OCI-M2 (cell line): Measurements from ENCODE around the gene GPR50.

Experiments
- DNase-seq: peaks from one replicate; lab custom pipeline; 2025; ENCODE audit not compliant: unreplicated experiment; lab: John Stamatoyannopoulos, UW

Gene GPR50

DNA sequence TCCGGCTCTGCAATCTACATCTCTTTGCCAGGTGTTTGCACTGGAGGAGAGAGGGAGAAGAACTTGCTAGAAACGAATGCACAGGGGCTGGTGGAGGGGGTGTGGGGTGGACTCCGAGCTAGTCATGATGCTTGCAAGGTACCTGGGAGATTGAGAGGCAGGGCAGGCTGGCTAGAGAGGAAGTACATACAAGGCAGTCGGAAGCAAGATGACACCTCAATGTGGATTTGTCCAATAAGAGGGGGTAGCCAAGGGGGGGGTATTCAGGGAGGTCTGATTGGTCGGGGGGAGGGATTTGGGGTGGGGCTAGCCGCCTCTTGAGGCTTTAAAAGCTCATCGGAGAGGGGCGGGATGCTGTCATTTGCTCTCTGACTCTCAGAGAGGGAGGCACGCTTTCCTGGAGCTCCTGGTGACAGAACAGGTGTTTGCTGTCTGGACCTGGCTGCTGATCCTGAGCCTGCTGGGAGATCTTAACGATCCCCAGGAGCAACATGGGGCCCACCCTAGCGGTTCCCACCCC, at the start of gene GPR50:
Gene GPR50 (plus strand): TSS at position 354 of the 520 bp plus-strand sequence. CDS start 138 bp downstream, at position 492.
- no peak for DNase-seq

DNA sequence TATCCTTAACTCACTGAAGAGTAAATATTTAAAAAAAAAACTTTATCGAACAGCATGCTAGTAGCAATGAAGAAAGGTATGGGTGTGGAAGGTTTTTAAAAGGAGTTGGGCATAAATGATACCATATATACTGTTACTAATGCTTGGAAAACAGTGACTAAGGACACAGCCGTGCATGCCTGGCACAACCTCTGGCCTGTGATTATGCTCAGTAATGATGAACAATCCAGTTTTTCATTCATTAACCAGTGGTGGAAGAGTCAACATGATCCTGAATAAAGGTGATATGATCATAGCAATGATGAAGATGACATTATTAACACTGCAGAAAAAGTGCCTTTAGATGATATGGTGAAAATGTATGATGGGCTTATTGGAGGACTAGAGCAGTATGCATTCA, 43.9 kb upstream of the GPR50 start:
- no peak for DNase-seq

DNA sequence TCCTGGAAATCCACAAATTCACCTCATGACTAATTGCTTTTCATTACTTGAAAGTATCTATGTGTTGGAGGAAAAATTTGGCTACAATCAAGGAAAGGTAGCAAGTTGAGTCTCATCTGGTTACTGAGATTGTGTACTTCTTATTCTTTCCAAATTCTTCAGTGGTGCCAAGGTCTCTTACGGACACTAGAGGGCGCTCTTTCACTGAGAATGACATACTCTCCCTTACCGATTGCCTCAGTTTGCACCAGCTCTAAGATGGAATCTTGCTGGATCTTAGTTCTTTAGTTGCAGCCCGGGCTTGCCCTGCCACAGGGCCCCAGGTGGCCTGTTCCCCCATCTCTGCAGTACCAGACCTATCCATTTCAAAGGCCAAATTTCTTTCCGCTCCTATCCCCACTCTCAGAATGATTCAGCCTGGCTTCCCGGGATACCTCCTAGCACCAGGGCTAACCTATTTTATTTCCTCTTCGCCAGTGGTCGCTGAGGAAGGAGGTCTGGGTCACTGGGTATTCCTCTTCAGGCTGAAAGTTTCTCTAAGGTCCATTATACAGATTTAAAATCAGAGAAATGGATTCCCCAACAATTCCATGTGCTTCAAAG, 24.6 kb upstream of the GPR50 start:
- no peak for DNase-seq

DNA sequence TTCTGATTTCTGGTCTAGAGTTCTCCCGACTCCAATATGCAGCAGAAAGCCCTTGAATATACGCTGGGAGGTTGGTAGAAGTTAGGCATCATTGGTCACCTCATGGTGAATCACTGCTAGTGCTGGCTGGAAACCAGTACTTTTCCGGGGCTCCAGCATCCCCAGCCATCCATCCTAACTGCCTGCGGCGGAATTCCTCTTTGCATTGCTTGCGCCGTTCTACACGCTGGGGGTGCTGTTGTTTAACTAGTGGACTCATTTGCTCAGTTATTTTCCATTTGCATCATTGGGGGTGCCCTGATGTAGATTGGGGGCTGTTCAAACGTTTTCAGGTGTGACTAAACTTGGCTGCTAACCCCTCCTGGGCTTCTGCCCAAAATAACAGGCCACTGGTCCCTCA, 23.3 kb upstream of the GPR50 start:
- no peak for DNase-seq

DNA sequence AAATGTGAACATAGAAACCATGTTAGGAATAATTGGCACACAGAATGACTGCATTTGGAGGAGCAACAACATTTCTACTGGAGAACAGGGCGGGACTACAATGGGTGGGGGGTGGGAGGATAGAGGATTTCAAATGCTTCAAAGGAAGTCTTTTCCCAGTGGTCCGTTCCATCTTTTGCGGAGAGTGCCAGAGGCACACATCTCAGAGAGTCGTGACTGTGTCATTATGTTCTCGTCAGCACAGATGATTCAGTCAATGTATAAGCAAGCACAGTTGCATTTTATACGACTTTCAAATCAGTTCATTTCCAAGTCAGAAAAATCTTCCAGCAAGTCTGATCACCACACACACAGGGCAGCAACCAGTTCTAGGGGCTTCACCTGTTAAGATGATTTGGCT, 22.7 kb upstream of the GPR50 start:
- DNase-seq = no peak

DNA sequence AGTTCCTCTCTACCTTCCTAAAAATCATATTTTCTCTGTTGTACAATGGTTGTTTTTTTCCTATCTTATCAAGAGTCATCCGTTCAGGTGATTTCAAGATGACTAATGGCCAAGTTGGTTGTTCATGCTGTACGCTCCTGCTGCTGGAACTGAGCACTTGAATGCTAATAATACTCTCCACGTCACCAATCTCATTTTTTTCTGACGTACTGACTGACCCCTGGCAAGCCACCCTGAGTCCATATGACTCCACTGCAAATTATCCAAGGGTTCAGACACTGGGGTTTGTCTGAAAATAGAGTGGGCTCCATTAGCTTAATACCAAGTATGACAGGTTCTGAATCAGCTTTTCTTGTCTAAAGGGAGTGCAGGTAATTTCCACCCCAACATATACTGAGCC, 21.1 kb upstream of the GPR50 start:
- DNase-seq = no peak

DNA sequence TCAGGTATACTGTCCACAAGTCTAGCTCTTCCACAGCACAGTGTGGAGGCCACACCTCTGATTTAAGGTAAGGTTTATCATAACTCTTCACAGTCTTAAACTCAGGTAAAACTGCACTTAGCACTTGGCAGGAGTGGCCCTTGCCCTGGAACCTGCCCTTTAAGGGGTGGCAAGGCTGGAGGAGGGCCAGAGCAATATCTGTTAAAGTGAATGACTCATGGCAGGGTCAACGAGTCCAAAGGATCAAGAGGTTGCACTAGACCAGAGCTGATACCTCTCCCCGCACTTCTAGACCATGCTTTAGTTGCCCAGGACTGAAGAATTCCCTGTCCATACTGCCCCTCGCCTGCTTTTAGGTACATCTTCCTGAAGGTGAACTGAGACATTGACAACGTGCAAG, 14.7 kb upstream of the GPR50 start:
- DNase-seq = no peak

DNA sequence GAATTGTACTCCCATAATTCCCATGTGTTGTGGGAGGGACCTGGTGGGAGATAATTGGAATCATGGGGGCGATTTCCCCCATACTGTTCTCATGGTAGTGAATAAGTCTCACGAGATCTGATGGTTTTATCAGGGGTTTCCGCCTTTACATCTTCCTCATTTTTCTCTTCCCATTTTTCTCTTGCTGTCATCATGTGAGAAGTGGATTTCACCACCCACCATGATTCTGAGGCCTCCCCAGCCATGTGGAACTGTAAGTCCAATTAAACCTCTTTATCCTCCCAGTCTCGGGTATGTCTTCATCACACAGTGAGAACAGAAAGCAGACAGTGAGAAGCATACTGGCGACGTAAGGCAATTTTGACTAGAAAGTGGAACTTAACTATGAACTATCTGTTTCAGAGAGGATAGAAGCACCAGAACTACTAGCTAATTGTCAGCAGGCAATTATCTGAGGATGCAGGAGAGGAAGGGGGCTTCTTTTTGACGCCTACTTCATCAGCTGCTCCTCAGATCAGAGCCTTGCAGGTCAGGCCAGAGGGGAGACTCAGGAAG, 8.5 kb upstream of the GPR50 start:
- DNase-seq = no peak

DNA sequence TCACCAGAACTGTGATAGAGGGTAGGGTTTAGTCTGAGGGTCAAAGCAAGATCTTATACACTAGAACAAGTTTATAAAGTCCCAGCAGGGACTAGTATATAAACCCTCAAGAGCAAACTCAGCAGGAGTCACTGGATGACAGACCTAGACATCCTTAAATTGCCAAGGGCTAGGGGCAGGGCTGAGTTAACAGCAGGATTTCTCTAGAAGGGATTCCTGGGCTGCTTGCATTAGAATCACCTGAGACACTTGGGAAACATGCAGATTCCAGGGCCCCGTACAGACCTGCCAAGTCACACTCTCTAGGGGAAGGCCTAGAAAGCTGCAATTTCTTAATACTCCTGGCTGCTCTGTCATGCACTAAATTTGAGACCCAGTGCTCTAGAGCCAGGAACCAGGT, 6.6 kb upstream of the GPR50 start:
- DNase-seq = no peak

DNA sequence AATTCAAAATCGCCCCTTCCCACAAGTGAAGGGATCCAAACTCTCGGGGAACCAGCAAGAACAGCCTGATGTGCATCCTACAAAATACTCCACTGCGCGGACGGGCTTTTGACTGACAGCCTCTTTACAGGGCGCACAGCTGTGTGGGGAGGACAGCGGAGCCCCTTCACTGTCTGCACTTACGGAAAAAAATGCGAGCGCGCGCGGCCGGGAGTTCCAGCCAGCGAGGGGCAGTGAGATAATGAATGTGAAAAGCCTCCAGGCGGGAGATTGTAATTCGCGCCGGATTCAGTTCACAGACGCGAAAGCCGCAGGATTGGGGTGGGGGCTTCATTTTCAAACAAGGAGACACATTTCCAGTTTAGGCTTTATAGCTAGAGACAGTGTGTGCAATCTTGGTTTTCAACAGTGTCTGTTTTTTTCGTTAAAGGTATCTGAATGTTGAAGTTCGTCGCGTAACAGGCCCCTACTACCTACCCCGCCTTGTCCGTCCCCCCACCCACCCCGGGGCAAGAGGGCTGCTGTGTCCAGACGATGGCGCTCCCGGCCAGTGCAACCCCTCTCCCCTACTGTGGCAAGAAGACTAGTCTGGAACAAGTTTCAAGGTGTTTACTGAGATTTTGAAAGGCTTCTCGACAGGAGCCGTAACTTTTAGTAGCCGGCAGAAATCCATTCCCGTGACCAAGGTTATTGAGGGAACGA, 1.7 kb upstream of the GPR50 start:
- DNase-seq = no peak

DNA sequence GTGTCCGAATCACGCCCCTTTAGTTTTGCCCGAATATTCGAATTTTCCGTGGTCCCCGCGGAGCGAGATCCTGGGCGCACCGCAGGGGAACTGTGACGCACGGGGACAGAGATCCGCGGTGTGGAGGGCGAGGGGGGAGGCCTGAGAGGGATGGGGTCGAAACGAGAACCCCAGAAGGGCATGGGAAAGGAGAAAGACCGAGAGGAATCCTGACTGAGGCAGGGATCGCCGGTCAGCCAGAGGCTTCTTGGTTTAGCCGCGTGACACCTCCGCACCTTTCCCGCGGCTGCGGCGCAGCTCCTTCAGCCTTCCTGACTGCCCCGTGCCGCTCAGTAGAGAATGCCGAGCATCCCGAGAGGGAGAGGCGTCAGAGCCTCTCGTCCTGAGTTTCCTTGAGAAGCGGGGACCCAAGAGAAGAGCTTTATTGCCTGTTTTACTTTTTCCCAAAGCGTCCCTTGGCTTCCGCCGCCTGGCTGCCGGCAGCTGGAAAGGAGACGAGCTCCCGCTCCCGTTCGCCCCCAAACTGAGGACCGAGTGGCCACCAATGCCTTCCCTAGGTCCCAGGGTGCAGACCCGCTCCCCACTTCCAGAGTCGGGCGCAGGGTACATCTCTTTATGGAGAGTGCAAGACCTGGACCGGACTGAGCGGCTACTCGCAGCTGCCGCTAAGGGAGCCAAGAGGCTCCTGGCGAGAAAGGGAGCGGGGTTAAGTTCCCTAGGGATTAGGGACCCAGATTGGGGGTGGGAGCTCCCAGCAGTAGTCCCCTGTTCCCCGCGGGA, 911 bp upstream of the GPR50 start:
- no peak for DNase-seq

DNA sequence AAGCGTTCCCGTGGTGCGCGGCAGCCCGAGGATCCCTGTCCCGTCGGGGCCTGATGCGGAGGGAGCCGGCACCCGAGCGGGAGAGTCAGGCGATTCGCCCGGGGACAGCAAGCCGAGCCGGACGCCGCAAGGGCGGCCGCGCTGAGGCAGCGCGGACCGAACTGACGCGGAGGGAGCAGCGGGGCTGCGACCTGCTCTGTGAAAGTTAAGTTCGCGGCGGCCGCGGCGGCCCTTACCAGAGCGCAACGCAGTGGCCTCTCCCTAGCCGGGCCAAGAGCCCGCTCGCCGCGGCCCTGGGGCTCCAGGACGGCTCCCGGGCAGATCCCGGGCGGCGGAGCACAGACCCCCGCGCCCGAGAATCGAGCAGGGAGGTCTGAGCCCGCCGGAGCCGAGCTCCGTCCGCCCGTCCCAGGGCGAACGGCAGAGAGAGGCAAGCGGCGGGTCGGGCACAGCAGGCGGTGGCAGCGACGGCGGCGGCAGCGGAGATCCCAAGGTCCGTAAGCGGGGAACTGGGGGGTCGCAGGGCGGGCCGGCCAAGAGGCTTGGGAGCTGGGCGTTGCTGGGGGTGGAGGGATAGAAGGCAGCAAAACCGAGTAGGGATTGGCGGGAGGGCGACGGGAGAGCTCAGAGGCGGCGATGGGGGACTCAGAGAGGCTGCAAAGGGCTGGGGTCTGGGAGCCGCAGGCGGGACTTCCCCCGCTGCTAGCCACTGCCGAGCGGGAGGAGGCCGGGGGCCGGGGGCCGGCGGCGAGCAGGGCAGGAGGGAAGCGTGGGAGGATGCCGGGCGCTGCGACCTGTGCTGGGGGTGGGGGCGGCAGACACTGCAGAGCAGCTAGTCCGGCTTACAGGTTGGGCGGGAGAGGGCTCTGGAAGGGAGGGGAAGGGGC, 1.0 kb downstream of the GPR50 start:
- DNase-seq = no peak

DNA sequence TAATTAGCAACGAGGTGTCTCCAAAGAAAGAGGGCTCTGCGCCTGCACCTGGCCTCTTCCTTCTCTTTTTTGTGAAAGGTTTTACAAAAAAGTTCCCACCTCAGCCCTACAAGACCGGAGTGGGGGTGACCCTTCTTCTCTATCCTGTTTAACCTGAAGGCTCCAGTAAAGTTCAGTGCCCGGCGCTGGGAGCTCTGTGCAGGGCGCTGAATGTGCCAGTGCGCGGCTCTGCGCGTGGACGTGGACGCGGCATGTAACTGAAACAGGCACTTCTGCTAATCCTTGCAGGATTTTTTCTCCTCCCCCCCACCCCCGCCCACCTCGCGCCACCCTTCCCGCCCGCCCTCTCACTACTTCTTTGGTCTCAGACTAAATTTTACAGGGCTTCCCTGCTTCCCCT, 2.4 kb downstream of the GPR50 start:
- DNase-seq = no peak

DNA sequence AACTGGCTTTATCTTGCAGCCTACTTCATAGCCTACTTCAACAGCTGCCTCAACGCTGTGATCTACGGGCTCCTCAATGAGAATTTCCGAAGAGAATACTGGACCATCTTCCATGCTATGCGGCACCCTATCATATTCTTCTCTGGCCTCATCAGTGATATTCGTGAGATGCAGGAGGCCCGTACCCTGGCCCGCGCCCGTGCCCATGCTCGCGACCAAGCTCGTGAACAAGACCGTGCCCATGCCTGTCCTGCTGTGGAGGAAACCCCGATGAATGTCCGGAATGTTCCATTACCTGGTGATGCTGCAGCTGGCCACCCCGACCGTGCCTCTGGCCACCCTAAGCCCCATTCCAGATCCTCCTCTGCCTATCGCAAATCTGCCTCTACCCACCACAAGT, 4.0 kb downstream of the GPR50 start:
- no peak for DNase-seq

DNA sequence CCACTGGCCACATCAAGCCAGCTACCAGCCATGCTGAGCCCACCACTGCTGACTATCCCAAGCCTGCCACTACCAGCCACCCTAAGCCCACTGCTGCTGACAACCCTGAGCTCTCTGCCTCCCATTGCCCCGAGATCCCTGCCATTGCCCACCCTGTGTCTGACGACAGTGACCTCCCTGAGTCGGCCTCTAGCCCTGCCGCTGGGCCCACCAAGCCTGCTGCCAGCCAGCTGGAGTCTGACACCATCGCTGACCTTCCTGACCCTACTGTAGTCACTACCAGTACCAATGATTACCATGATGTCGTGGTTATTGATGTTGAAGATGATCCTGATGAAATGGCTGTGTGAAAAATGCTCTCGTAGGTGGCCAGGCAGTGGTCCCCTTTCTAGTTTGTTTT, 4.7 kb downstream of the GPR50 start:
- DNase-seq = no peak

DNA sequence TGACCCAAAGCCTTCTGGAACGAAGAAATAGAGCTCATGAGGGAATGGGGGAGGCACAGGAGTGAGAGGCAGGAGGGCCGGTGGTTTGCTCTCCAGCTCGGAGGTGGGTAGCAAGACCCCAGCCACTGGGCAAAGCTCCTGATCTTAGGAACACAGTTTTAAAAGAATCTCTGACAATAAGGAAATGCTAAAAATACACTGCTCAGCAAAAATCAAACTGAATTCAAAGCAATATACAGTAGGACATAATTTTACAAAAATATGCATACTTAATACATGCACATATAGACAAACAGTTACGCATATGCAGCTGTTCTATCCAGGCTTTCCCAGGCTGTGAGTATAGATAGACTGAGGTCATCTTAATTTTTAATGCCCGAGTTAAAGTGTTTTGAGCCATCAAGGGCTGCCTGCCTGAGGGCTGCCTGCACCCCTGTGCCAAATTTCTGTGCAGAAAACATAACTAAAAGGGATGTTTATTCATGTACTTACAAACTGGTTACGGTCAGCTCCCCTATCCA, 6.9 kb downstream of the GPR50 start:
- DNase-seq = no peak

DNA sequence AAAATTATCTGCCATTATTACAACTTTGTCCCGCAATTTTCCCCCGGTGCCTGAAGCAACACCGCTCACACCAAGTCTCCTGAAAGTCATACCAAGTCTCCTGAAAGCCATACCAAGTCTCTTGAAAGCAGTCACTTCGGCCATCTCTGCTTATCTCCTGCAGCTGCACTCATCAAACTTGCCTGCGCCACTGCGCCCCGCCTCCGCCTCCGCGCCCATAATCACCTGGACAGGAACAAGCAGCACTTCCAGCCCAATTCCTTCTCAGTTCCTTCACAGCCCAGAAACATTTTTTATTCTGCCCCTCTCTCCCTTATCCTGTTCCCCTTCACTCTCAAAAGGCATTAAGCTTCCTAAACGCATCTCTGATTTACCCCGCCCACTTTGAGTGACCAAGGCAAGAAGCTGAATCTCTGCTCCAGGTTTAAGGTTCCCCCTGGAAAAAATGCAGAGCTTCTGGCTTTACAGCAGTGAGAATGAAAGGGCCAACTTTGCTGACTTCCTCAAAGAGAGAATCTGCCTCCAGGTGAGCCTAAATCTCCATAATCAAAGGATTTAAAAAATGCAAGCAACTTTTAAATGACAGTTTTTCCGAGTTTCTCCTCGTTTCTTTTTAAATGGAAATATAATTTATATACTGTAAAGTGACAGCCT, 7.7 kb downstream of the GPR50 start:
- no peak for DNase-seq

DNA sequence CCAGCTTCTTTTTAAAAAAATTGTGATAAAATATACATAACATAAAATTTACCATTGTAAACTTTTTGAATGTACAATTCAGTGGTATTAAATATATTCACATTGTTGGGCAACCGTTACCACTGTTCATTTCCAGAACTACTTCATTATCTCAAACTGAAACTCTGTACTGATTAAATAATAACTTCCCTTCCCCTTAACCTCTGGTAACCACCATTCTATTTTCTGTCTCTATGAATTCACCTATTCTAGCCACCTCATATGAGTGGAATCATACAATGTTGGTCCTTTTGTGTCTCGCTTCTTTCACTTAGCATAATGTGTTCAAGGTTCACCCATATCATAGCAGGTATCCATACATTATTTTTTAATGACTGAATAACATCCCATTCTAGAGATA, 8.3 kb downstream of the GPR50 start:
- no peak for DNase-seq

DNA sequence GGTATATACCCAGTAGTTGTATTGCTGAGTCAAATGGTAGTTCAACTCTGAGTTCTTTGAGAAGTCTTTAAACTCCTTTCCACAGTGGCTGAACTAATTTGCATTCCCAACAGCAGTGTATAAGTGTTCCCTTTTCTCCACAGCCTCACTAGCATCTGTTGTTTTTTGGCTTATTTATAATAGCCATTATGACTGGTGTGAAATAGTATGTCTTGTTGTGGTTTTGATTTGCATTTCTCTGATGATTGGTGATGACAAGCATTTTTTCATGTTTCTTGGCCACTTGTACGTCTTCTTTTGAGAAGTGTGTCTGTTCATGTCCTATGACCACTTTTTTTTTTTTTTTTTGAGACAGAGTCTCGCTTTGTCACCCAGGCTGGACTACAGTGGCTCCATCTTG, 30.5 kb downstream of the GPR50 start:
- DNase-seq = no peak

DNA sequence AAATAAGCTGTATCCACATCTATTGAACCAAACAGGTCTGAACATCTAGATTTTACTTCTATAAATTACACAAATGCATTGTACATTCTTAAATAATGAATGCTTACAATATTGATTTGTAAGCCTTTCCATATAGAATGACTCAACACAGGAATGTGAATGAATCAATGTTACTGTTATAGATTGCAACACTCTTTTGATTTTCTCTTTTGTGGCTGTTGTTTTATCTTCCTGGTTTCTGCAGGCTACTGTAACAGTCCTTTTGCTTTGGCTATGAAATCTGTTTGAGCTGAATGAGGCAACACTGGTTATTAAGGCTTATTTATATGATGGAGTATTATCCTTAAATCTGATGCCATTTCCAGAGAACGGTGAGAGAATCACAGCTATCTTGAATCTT, 49.5 kb downstream of the GPR50 start:
- DNase-seq = no peak
